GM12874 (cell line): ENCODE measurements around the gene SMARCC1.

ENCODE experiments used
- CTCF ChIP-seq: IDR thresholded peaks from 2 replicates; pipeline ENCODE4 v1.5.1; 2011; ENCODE audit warnings: low read depth, mild to moderate bottlenecking, control low read depth, low read length, moderate library complexity; ENCODE audit not compliant: insufficient read depth

The SMARCC1 gene

GRCh38 chr3:47571391-47572175 lies 210.1 kb downstream of the SMARCC1 start:
- no peak for TF ChIP-seq CTCF

GRCh38 chr3:47568901-47569300 lies 212.8 kb downstream of the SMARCC1 start:
- no peak for TF ChIP-seq CTCF

GRCh38 chr3:47567149-47567548 lies 214.5 kb downstream of the SMARCC1 start:
- no peak for TF ChIP-seq CTCF

GRCh38 chr3:47566667-47567066 lies 215.0 kb downstream of the SMARCC1 start:
- no peak for TF ChIP-seq CTCF

GRCh38 chr3:47565734-47566550 lies 215.8 kb downstream of the SMARCC1 start:
- no peak for TF ChIP-seq CTCF

GRCh38 chr3:47556351-47556750 lies 225.3 kb downstream of the SMARCC1 start:
- TF ChIP-seq CTCF: no peak

GRCh38 chr3:47554335-47554734 lies 227.4 kb downstream of the SMARCC1 start:
- TF ChIP-seq CTCF: no peak
